H9 (cell line): ENCODE results near the gene CTIF. TPM values are rescaled to one million over a fixed set of nuclear protein-coding genes. Genes with fewer than 3 reads are reported as not detected.

Source experiments
- DNase-seq: peaks from one replicate; pipeline ENCODE4 v3.0.0-alpha.2; 2017
- H2AFZ ChIP-seq: one replicate; pipeline ENCODE4 v1.6.1; 2013; ENCODE audit warnings: mild to moderate bottlenecking, low read length, control low read depth, moderate library complexity
- H2AK5ac ChIP-seq: 2 replicates; pipeline ENCODE4 v1.6.1; 2013; ENCODE audit warnings: low read length, control low read depth, mixed read lengths; ENCODE audit not compliant: insufficient read length
- H2BK120ac ChIP-seq: one replicate; pipeline ENCODE4 v1.6.1; 2013; ENCODE audit warnings: low read depth, mild to moderate bottlenecking, low read length, control low read depth, inconsistent platforms; ENCODE audit not compliant: poor library complexity, severe bottlenecking
- H2BK12ac ChIP-seq: 2 replicates; pipeline ENCODE4 v1.6.1; 2013; ENCODE audit warnings: low read length, control low read depth, mixed read lengths, low read depth; ENCODE audit not compliant: insufficient read length
- H2BK15ac ChIP-seq: 2 replicates; pipeline ENCODE4 v1.6.1; 2013; ENCODE audit warnings: low read depth, low read length, control low read depth
- H2BK20ac ChIP-seq: one replicate; pipeline ENCODE4 v1.6.1; 2013; ENCODE audit warnings: low read depth, mild to moderate bottlenecking, low read length, control low read depth, inconsistent platforms; ENCODE audit not compliant: poor library complexity, severe bottlenecking
- H2BK5ac ChIP-seq: 2 replicates; pipeline ENCODE4 v1.6.1; 2013; ENCODE audit warnings: low read length, control low read depth, mixed read lengths; ENCODE audit not compliant: insufficient read length
- H3K14ac ChIP-seq: 2 replicates; pipeline ENCODE4 v1.6.1; 2013; ENCODE audit warnings: low read length, control low read depth; ENCODE audit not compliant: insufficient read depth
- H3K18ac ChIP-seq: 2 replicates; pipeline ENCODE4 v1.6.1; 2013; ENCODE audit warnings: low read depth, mild to moderate bottlenecking, mixed read lengths, low read length, control low read depth; ENCODE audit not compliant: insufficient read length
- H3K23ac ChIP-seq: 2 replicates; pipeline ENCODE4 v1.6.1; 2013; ENCODE audit warnings: low read length, control low read depth, mixed read lengths, low read depth; ENCODE audit not compliant: insufficient read length
- H3K23me2 ChIP-seq: 2 replicates; pipeline ENCODE4 v1.6.1; 2013; ENCODE audit warnings: low read depth, mild to moderate bottlenecking, mixed read lengths, low read length, control low read depth; ENCODE audit not compliant: insufficient read length, poor library complexity, severe bottlenecking
- H3K27ac ChIP-seq: 2 replicates; pipeline ENCODE4 v1.5.1; 2013; ENCODE audit warnings: low read length, control low read depth, mixed read lengths, low read depth; ENCODE audit not compliant: insufficient read length
- H3K27me3 ChIP-seq: 2 replicates; pipeline ENCODE4 v1.6.1; 2013; ENCODE audit warnings: low read length, control low read depth, inconsistent platforms; ENCODE audit not compliant: insufficient read depth
- H3K4ac ChIP-seq: 2 replicates; pipeline ENCODE4 v1.6.1; 2013; ENCODE audit warnings: low read depth, mild to moderate bottlenecking, control low read depth, inconsistent platforms, low read length, moderate library complexity
- H3K4me1 ChIP-seq: 2 replicates; pipeline ENCODE4 v1.6.1; 2013; ENCODE audit warnings: low read length, control low read depth, inconsistent platforms; ENCODE audit not compliant: insufficient read depth
- H3K4me2 ChIP-seq: 2 replicates; pipeline ENCODE4 v1.6.1; 2013; ENCODE audit warnings: low read length, control low read depth, mixed read lengths; ENCODE audit not compliant: insufficient read length, insufficient read depth
- H3K56ac ChIP-seq: 2 replicates; pipeline ENCODE4 v1.6.1; 2013; ENCODE audit warnings: low read depth, mild to moderate bottlenecking, mixed read lengths, low read length, control low read depth; ENCODE audit not compliant: insufficient read length
- H3K79me1 ChIP-seq: 2 replicates; pipeline ENCODE4 v1.6.1; 2013; ENCODE audit warnings: low read depth, mild to moderate bottlenecking, moderate library complexity, low read length, control low read depth, inconsistent platforms; ENCODE audit not compliant: insufficient read depth, poor library complexity, severe bottlenecking
- H3K79me2 ChIP-seq: 2 replicates; pipeline ENCODE4 v1.6.1; 2013; ENCODE audit warnings: low read length, control low read depth, inconsistent platforms; ENCODE audit not compliant: insufficient read depth
- H3K9ac ChIP-seq: 2 replicates; pipeline ENCODE4 v1.6.1; 2013; ENCODE audit warnings: low read length, control low read depth, mixed read lengths; ENCODE audit not compliant: insufficient read length; ENCODE audit errors: extremely low read depth
- H3K9me3 ChIP-seq: one replicate; pipeline ENCODE4 v1.6.1; 2013; ENCODE audit warnings: low read depth, low read length, inconsistent platforms; ENCODE audit not compliant: control insufficient read depth
- H3T11ph ChIP-seq: one replicate; pipeline ENCODE4 v1.6.1; 2013; ENCODE audit warnings: mild to moderate bottlenecking, low read length, control low read depth, inconsistent platforms
- H4K20me1 ChIP-seq: one replicate; pipeline ENCODE4 v1.6.1; 2013; ENCODE audit not compliant: control insufficient read depth, insufficient read length, insufficient read depth
- H4K5ac ChIP-seq: 2 replicates; pipeline ENCODE4 v1.6.1; 2013; ENCODE audit warnings: low read depth, mild to moderate bottlenecking, mixed read lengths, low read length, control low read depth; ENCODE audit not compliant: insufficient read length
- H4K8ac ChIP-seq: replicated peaks from 2 replicates; pipeline ENCODE4 v1.6.1; 2013; ENCODE audit warnings: low read length, control low read depth, mixed read lengths, low read depth; ENCODE audit not compliant: insufficient read length
- H4K91ac ChIP-seq: 2 replicates; pipeline ENCODE4 v1.6.1; 2013; ENCODE audit warnings: low read depth, mild to moderate bottlenecking, moderate library complexity, mixed read lengths, low read length, control low read depth; ENCODE audit not compliant: insufficient read length
- H3K27ac Mint-ChIP-seq, 3 experiments: 2 replicates in 2 of 3; 3 replicates in 1 of 3; pipeline ENCODE4 v1.8.0; 2020 to 2021; ENCODE audit warnings: mixed read lengths in 3 of 3, mild to moderate bottlenecking in 1 of 3, moderate library complexity in 1 of 3
- H3K27me3 Mint-ChIP-seq: 2 replicates; pipeline ENCODE4 v1.8.0; 2021; ENCODE audit warnings: low read depth, mild to moderate bottlenecking, moderate library complexity, mixed read lengths
- H3K36me3 Mint-ChIP-seq, 3 experiments: 2 replicates in 2 of 3; 3 replicates in 1 of 3; pipeline ENCODE4 v1.8.0; 2020 to 2021; ENCODE audit warnings: low read depth in 3 of 3, mixed read lengths in 3 of 3; ENCODE audit not compliant: insufficient read depth in 1 of 3
- H3K4me1 Mint-ChIP-seq, 2 experiments: 2 replicates each; pipeline ENCODE4 v1.8.0; 2020; ENCODE audit warnings: mixed read lengths in 2 of 2
- H3K4me3 Mint-ChIP-seq, 2 experiments: 2 replicates in 1 of 2; 3 replicates in 1 of 2; pipeline ENCODE4 v1.8.0; 2020 to 2021; ENCODE audit warnings: mild to moderate bottlenecking in 2 of 2, mixed read lengths in 2 of 2, moderate library complexity in 1 of 2
- H3K9me3 Mint-ChIP-seq, 2 experiments: 2 replicates in 1 of 2; 3 replicates in 1 of 2; pipeline ENCODE4 v1.8.0; 2020; ENCODE audit warnings: mild to moderate bottlenecking in 2 of 2, mixed read lengths in 2 of 2, moderate library complexity in 1 of 2
- WGBS: extraction: QIAGEN DNeasy Blood & Tissue Kit; methylation state at CpG from one replicate; pipeline ENCODE4 v1.1.7; 2013; ENCODE audit warnings: missing lambda C conversion rate, low lambda C conversion rate, mixed read lengths; ENCODE audit not compliant: insufficient read length; ENCODE audit errors: extremely low coverage; 5-methylcytosine and 5-hydroxymethylcytosine counted together
- total RNA-seq: library from RNA; stranded (reverse); gene quantifications from 2 replicates; pipeline ENCODE4 v1.2.1, GENCODE V29; 2021
- TF ChIP-seq, protein P1 (sequence below): fragments of 200-600 bp; sonication (generic); conservative IDR thresholded peaks from 3 replicates; pipeline ENCODE4 v1.8.0; 2021; ENCODE audit warnings: antibody characterized with exemption, mild to moderate bottlenecking

The CTIF gene
- total RNA-seq, 1 experiment from 2014 or later: 15.8 TPM

DNA sequence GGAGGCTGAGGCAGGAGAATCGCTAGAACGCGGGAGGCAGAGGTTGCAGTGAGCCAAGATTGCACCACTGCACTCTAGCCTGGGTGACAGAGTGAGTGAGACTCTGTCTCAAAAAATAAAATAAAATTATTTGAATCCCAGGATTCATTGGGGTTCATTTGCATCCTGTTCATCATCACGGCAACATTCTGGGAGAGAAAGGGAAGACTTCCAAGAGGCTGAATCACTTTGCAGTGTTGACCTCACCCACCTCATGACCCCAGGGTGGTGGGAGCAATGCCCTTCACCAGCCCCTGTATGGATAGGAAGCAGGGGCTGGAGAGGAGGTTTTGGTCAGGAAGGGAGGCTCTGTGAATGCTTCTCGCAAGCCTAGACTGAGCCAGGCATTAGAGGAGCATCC, 195.6 kb downstream of the CTIF start:
- no peak overlapping the region for H2AK5ac ChIP-seq
- no peak overlapping the region for H2BK12ac ChIP-seq
- no peak overlapping the region for H2BK20ac ChIP-seq
- no peak overlapping the region for H4K91ac ChIP-seq
- H3K4me1 ChIP-seq: peaks cover 5% of the 10 kb centered on the region; the same call in 1 of the 2 replicates
- Mint-ChIP-seq H3K4me1 (peaks cover 14 to 17% of the 10 kb centered on the region in 2 experiments), H3K27me3 (no peaks in the 10 kb centered on the region; the same call in 1 of the 2 replicates), H3K36me3 (no peaks in the 10 kb centered on the region), H3K27ac (no peak overlapping the region), H3K4me3 (no peak overlapping the region), H3K9me3 (no peaks in the 10 kb centered on the region)
- no peak overlapping the region for H3K56ac ChIP-seq
- H2AFZ ChIP-seq: no peak overlapping the region
- WGBS: no CpG with 5 or more reads among the region's 5 CpGs
- H2BK5ac ChIP-seq: no peak overlapping the region
- no peak overlapping the region for H4K5ac ChIP-seq
- H3K27ac ChIP-seq: no peak overlapping the region
- H3K9me3 ChIP-seq: no peaks in the 10 kb centered on the region
- H3K18ac ChIP-seq: no peak overlapping the region
- H3K79me1 ChIP-seq: no peaks in the 10 kb centered on the region
- H4K20me1 ChIP-seq: no peaks in the 10 kb centered on the region
- H3K23ac ChIP-seq: no peak overlapping the region
- no peak overlapping the region for H3K14ac ChIP-seq
- no peak overlapping the region for H3K9ac ChIP-seq
- no peak overlapping the region for H2BK120ac ChIP-seq
- H2BK15ac ChIP-seq: no peak overlapping the region
- H3K27me3 ChIP-seq: no peaks in the 10 kb centered on the region
- no peaks in the 10 kb centered on the region for H3K79me2 ChIP-seq
- no peaks in the 10 kb centered on the region for H3K23me2 ChIP-seq
- no peak overlapping the region for H3K4me2 ChIP-seq
- H3T11ph ChIP-seq: no peak overlapping the region
- H3K4ac ChIP-seq: no peak overlapping the region
- H4K8ac ChIP-seq: no peak overlapping the region
- TF ChIP-seq, protein P1, sequence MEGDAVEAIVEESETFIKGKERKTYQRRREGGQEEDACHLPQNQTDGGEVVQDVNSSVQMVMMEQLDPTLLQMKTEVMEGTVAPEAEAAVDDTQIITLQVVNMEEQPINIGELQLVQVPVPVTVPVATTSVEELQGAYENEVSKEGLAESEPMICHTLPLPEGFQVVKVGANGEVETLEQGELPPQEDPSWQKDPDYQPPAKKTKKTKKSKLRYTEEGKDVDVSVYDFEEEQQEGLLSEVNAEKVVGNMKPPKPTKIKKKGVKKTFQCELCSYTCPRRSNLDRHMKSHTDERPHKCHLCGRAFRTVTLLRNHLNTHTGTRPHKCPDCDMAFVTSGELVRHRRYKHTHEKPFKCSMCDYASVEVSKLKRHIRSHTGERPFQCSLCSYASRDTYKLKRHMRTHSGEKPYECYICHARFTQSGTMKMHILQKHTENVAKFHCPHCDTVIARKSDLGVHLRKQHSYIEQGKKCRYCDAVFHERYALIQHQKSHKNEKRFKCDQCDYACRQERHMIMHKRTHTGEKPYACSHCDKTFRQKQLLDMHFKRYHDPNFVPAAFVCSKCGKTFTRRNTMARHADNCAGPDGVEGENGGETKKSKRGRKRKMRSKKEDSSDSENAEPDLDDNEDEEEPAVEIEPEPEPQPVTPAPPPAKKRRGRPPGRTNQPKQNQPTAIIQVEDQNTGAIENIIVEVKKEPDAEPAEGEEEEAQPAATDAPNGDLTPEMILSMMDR: no peak
- DNase-seq: no peak
